Suprapubic skin (tissue), 4 donors: ENCODE results near the gene CACNA1E.

Source experiments
- EP300 ChIP-seq: sonication (generic); formaldehyde crosslinking; IDR thresholded peaks from one replicate; pipeline ENCODE4 v1.6.1; 2017; ENCODE audit warnings: antibody characterized with exemption
- POLR2A ChIP-seq, 2 donors: fragments of 450-650 bp; IDR thresholded peaks; one replicate each; pipeline ENCODE4 v1.6.1; 2017; ENCODE audit warnings: antibody characterized with exemption in 2 of 2, mild to moderate bottlenecking in 2 of 2, moderate library complexity in 2 of 2
- POLR2AphosphoS5 ChIP-seq, 3 donors: sonication (generic); formaldehyde crosslinking; IDR thresholded peaks; one replicate each; pipeline ENCODE4 v1.6.1; 2017; ENCODE audit warnings: antibody characterized with exemption in 3 of 3
- TF ChIP-seq, protein P1 (sequence below), 2 donors: fragments of 200-600 bp in 1 of 2; fragments of 450-650 bp in 1 of 2; sonication (generic) in 1 of 2; IDR thresholded peaks; one replicate each; pipeline ENCODE4 v1.5.1; 2016 to 2019; ENCODE audit warnings: antibody characterized with exemption in 2 of 2, mild to moderate bottlenecking in 1 of 2, moderate library complexity in 1 of 2

DNA sequence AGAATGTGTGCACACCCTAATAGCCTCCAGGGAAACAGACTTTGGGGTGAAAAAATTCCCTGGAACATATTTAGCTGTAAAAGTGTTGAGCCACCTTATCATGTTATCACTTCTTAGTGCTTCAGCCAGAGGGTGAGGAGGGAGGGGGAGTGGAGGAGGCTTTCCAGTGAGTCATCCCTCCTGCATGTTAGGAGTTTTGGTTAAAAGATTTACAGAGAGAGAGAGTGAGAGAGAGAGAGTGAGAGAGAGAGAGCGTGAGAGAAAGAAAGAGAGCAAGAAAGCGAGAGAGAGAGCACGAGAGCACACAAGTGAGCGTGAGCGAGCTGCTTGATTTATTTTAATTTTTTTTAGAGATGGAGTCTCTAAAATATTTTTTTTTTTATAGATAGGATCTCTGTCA lies 13.5 kb upstream of the CACNA1E start:
- TF ChIP-seq, protein P1, sequence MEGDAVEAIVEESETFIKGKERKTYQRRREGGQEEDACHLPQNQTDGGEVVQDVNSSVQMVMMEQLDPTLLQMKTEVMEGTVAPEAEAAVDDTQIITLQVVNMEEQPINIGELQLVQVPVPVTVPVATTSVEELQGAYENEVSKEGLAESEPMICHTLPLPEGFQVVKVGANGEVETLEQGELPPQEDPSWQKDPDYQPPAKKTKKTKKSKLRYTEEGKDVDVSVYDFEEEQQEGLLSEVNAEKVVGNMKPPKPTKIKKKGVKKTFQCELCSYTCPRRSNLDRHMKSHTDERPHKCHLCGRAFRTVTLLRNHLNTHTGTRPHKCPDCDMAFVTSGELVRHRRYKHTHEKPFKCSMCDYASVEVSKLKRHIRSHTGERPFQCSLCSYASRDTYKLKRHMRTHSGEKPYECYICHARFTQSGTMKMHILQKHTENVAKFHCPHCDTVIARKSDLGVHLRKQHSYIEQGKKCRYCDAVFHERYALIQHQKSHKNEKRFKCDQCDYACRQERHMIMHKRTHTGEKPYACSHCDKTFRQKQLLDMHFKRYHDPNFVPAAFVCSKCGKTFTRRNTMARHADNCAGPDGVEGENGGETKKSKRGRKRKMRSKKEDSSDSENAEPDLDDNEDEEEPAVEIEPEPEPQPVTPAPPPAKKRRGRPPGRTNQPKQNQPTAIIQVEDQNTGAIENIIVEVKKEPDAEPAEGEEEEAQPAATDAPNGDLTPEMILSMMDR (IDR thresholded peaks at IDR 0.05): no peak
- TF ChIP-seq POLR2A (IDR thresholded peaks at IDR 0.05) (no peak), EP300 (no peak), POLR2AphosphoS5 (IDR thresholded peaks at IDR 0.05) (no peak)
